ENCODE data around the gene EOLA1. TPM values are rescaled to one million over a fixed set of nuclear protein-coding genes. Genes with fewer than 3 reads are reported as not detected.
"Not testable (repeated sequence)": the region's sequence is repeated elsewhere in the genome, so short reads cannot be mapped to it uniquely, and the experiment has no call there.

Gene EOLA1
- total RNA-seq, 1 experiment from 2014 or later = 9.0 TPM

DNA sequence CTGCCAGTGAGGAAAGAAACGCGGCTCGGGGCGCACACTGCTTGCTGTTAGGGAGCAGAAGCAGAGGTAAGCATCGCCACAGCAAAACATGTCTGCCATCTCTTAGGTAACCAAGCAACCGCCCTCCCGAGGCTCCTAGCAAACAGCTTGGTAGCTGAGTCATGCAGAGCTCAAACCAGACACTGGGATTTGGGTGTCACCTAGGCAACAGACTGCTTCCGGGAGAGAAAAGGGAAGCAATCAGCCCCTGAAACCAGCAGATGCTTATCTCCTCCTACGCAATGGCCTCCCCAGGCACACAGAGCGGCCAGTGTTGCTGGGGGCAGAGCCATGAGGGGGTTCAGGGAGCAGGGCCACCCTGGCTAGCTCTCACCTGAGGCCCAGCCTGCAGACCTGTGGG is 37.4 kb upstream of the EOLA1 start:
- CTCF ChIA-PET; H3K27ac ChIP-seq (ENCODE audit: low read depth, low read length); H3K4me2 ChIP-seq (ENCODE audit: low read length); DNase-seq (ENCODE audit: low read depth, low spot score); intact Hi-C loops (cut with micrococcal nuclease); H3K4me3 ChIP-seq (replicated peaks in 1 of 2; ENCODE audit: low read depth in 1 of 2, low read length in 2 of 2); RAD21 ChIA-PET (ENCODE audit: low non-redundant PET in 1 of 2, low total read pairs in 2 of 2, uncharacterized antibody in 2 of 2, unreplicated experiment in 2 of 2); H3K36me3 ChIP-seq (ENCODE audit: control insufficient read depth in 1 of 2, insufficient read depth in 2 of 2, low read length in 2 of 2); H2AFZ ChIP-seq (ENCODE audit: low read depth, low read length, poor library complexity, severe bottlenecking); POLR2A ChIA-PET; H3K27me3 ChIP-seq (ENCODE audit: insufficient read depth, low read length); ATAC-seq; H3K9me2 ChIP-seq (ENCODE audit: insufficient read depth); H3K9me3 ChIP-seq (ENCODE audit: control insufficient read depth in 1 of 2, insufficient read depth in 1 of 2, low read depth in 1 of 2, low read length in 2 of 2); H3K79me2 ChIP-seq (ENCODE audit: insufficient read depth, low read length); H3K9ac ChIP-seq (ENCODE audit: low read length); H4K20me1 ChIP-seq (ENCODE audit: insufficient read depth); BruUV-seq (replicated peaks): not testable (repeated sequence)
- peaks cover 0 to 15% of the 10 kb centered on the region in 2 experiments; a peak in 3 of 4 replicates for H3K4me1 ChIP-seq (ENCODE audit: control insufficient read depth in 1 of 2, insufficient read depth in 2 of 2, low read length in 2 of 2)

DNA sequence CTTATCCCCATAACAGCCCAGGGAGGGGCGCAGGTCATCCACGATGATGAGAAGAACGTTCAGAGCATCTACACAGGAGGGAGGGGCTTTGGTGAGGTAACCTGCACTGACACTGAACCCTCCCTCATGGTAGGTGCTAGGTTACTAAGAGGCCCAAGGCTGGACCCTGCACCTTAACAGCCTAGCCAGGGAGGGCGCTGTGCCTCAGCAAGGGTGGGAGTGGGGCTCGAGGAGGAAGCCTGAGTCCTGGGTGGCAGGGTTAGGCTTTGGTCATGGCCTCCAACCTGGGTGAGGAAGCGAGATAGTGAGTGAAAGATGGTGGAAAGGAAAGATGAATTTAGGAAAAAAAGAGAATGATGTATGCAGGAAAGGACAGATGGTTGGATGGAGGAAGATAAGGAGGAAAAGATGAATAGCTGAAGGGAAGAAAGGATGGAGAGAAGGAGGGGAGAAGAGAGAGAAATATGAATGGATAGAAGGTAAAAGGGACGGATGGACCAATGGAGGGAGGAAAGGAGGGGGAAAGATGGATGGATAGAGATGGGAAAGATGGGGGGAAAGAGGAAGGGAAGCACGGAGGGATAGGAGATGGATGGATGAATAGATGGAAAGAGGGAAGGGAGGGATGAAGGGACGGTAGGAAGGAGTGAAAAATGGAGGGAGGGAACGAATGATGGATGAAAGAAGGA is 36.4 kb upstream of the EOLA1 start:
- BruUV-seq (replicated peaks) = TSS peak; percentile 67
- RAD21 ChIA-PET (ENCODE audit: low non-redundant PET in 1 of 2, low total read pairs in 2 of 2, uncharacterized antibody in 2 of 2, unreplicated experiment in 2 of 2) = no interaction called here
- POLR2A ChIA-PET = no interaction called here

More for the DNA sequence above, 36.4 kb upstream of the EOLA1 start:
- Histone ChIP-seq H3K79me2 (ENCODE audit: insufficient read depth, low read length) (peaks cover 4% of the 10 kb centered on the region; the same call in 1 of the 2 replicates), H3K9ac (ENCODE audit: low read length) (peak overlapping the region; percentile 70), H3K9me2 (ENCODE audit: insufficient read depth) (no peaks in the 10 kb centered on the region), H3K36me3 (ENCODE audit: control insufficient read depth in 1 of 2, insufficient read depth in 2 of 2, low read length in 2 of 2) (0 out of 4 replicates have a peak, but pooled peaks cover 0 to 2% of the 10 kb centered on the region in 2 experiments), H3K4me3 (replicated peaks in 1 of 2; ENCODE audit: low read depth in 1 of 2, low read length in 2 of 2) (peak overlapping the region; percentile 62 to 63), H3K4me1 (ENCODE audit: control insufficient read depth in 1 of 2, insufficient read depth in 2 of 2, low read length in 2 of 2) (peaks cover 0 to 15% of the 10 kb centered on the region in 2 experiments; a peak in 3 of 4 replicates), H3K9me3 (ENCODE audit: control insufficient read depth in 1 of 2, insufficient read depth in 1 of 2, low read depth in 1 of 2, low read length in 2 of 2) (no peaks in the 10 kb centered on the region), H3K27ac (ENCODE audit: low read depth, low read length) (peak overlapping the region; percentile 65; the same call in 1 of the 2 replicates), H3K27me3 (ENCODE audit: insufficient read depth, low read length) (no peaks in the 10 kb centered on the region), H3K4me2 (ENCODE audit: low read length) (peak overlapping the region; percentile 73), H2AFZ (ENCODE audit: low read depth, low read length, poor library complexity, severe bottlenecking) (no peak overlapping the region), H4K20me1 (ENCODE audit: insufficient read depth) (no peaks in the 10 kb centered on the region)
- DNase-seq (ENCODE audit: low read depth, low spot score) = no peak
- peak; percentile 64 for ATAC-seq
- TF ChIP-seq EZH2 (IDR thresholded peaks at IDR 0.05) (no peak), EZH2phosphoT487 (IDR thresholded peaks at IDR 0.05; ENCODE audit: borderline replicate concordance) (no peak), SRF (IDR thresholded peaks at IDR 0.05; ENCODE audit: low read depth) (no peak), ZFX (IDR thresholded peaks at IDR 0.05) (no peak), YY1 (IDR thresholded peaks at IDR 0.05; ENCODE audit: extremely low read depth, insufficient replicate concordance, low read depth, low read length) (peak; percentile 58), RAD21 (IDR thresholded peaks at IDR 0.05; ENCODE audit: low read depth) (no peak), ELF1 (IDR thresholded peaks at IDR 0.05; ENCODE audit: borderline replicate concordance, low read depth) (no peak)
- TF ChIP-seq, protein P1, sequence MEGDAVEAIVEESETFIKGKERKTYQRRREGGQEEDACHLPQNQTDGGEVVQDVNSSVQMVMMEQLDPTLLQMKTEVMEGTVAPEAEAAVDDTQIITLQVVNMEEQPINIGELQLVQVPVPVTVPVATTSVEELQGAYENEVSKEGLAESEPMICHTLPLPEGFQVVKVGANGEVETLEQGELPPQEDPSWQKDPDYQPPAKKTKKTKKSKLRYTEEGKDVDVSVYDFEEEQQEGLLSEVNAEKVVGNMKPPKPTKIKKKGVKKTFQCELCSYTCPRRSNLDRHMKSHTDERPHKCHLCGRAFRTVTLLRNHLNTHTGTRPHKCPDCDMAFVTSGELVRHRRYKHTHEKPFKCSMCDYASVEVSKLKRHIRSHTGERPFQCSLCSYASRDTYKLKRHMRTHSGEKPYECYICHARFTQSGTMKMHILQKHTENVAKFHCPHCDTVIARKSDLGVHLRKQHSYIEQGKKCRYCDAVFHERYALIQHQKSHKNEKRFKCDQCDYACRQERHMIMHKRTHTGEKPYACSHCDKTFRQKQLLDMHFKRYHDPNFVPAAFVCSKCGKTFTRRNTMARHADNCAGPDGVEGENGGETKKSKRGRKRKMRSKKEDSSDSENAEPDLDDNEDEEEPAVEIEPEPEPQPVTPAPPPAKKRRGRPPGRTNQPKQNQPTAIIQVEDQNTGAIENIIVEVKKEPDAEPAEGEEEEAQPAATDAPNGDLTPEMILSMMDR (IDR thresholded peaks at IDR 0.05 in 2 of 3, conservative IDR thresholded peaks at IDR 0.05 in 1 of 3; ENCODE audit: borderline replicate concordance in 1 of 3, insufficient read depth in 1 of 3, low read depth in 2 of 3, low read length in 2 of 3) = peak in 2 of 3 experiments; percentile 57; a peak in 4 of 6 replicates
- TF ChIP-seq, protein P2, sequence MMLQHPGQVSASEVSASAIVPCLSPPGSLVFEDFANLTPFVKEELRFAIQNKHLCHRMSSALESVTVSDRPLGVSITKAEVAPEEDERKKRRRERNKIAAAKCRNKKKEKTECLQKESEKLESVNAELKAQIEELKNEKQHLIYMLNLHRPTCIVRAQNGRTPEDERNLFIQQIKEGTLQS (IDR thresholded peaks at IDR 0.05) = no peak
- CTCF ChIA-PET = interaction anchor here (1.0 kb wide), 1 partner anchor 17 kb away, joined by 4 read pairs; no protein-coding TSS in a partner anchor
- intact Hi-C loops (cut with micrococcal nuclease) = no loop called here
